ENCODE results near the gene ALG14.

- TF ChIP-seq CTCF (IDR thresholded peaks at IDR 0.05), result no peak
- TF ChIP-seq POLR2A (IDR thresholded peaks at IDR 0.05), result no peak
Observed at GRCh38 chr1:95057351-95057750, 15.4 kb downstream of the ALG14 start.

All from lower leg skin (tissue), 3 donors.